Hepatocyte (in vitro differentiated cells): Measurements from ENCODE around the gene ZNF138. TPM values are rescaled to one million over a fixed set of nuclear protein-coding genes. Genes with fewer than 3 reads are reported as not detected.

Experiments used
- DNase-seq: peaks from one replicate; pipeline ENCODE4 v3.0.0-alpha.2; 2016; ENCODE audit warnings: low spot score
- H2AFZ ChIP-seq: fragments of 200-600 bp; sonication (generic); 2 replicates; pipeline ENCODE4 v1.6.0; 2016; ENCODE audit warnings: antibody characterized with exemption, mild to moderate bottlenecking
- H3K27ac ChIP-seq: fragments of 200-600 bp; sonication (generic); 2 replicates; pipeline ENCODE4 v1.5.1; 2016; ENCODE audit warnings: mild to moderate bottlenecking
- H3K27me3 ChIP-seq: fragments of 200-600 bp; sonication (generic); 2 replicates; pipeline ENCODE4 v1.6.1; 2016
- H3K36me3 ChIP-seq: fragments of 200-600 bp; sonication (generic); replicated peaks from 2 replicates; pipeline ENCODE4 v1.5.1; 2016; ENCODE audit warnings: low read depth; ENCODE audit not compliant: insufficient read depth
- H3K4me1 ChIP-seq: fragments of 200-600 bp; sonication (generic); 2 replicates; pipeline ENCODE4 v1.5.1; 2016; ENCODE audit warnings: mild to moderate bottlenecking, moderate library complexity; ENCODE audit not compliant: insufficient read depth
- H3K4me2 ChIP-seq: fragments of 200-600 bp; sonication (generic); 2 replicates; pipeline ENCODE4 v1.6.0; 2016
- H3K4me3 ChIP-seq: fragments of 200-600 bp; sonication (generic); 2 replicates; pipeline ENCODE4 v1.5.1; 2016; ENCODE audit warnings: mild to moderate bottlenecking
- H3K79me2 ChIP-seq: fragments of 200-600 bp; sonication (generic); 2 replicates; pipeline ENCODE4 v1.6.0; 2017; ENCODE audit warnings: mild to moderate bottlenecking
- H3K9me2 ChIP-seq: fragments of 200-600 bp; sonication (generic); replicated peaks from 2 replicates; pipeline ENCODE4 v1.6.0; 2017; ENCODE audit warnings: mild to moderate bottlenecking; ENCODE audit not compliant: insufficient read depth
- H3K9me3 ChIP-seq: fragments of 200-600 bp; sonication (generic); 2 replicates; pipeline ENCODE4 v1.5.1; 2016; ENCODE audit warnings: low read depth, mild to moderate bottlenecking
- H4K20me1 ChIP-seq: fragments of 200-600 bp; sonication (generic); 2 replicates; pipeline ENCODE4 v1.6.0; 2016; ENCODE audit warnings: mild to moderate bottlenecking; ENCODE audit not compliant: insufficient read depth, poor library complexity, severe bottlenecking
- EZH2 ChIP-seq: fragments of 200-600 bp; sonication (generic); IDR thresholded peaks from 2 replicates; pipeline ENCODE4 v1.6.1; 2016; ENCODE audit warnings: antibody characterized with exemption, mild to moderate bottlenecking, borderline replicate concordance
- EZH2phosphoT487 ChIP-seq: fragments of 200-600 bp; sonication (generic); IDR thresholded peaks from one replicate; pipeline ENCODE4 v1.6.1; 2018; ENCODE audit warnings: antibody characterized with exemption, mild to moderate bottlenecking, low read depth, moderate library complexity; ENCODE audit not compliant: unreplicated experiment, severe bottlenecking
- WGBS: methylation state at CpG from one replicate; pipeline ENCODE4 v1.1.6; 2016; ENCODE audit warnings: low lambda C conversion rate; ENCODE audit errors: missing lambda C conversion rate; 5-methylcytosine and 5-hydroxymethylcytosine counted together
- polyA plus RNA-seq: library from polyadenylated mRNA; unstranded; fragments of >200 nt; fragmentation: Nextera tagmentation; extraction: Ambion mirVana; gene quantifications from 2 replicates; pipeline ENCODE4 v1.2.1, GENCODE V29; 2016
- total RNA-seq: library from RNA; depleted of rRNA; stranded (reverse); fragments of >200 nt; gene quantifications from 2 replicates; pipeline ENCODE4 v1.2.3, GENCODE V29; 2014
- TF ChIP-seq, protein P1 (sequence below): fragments of 200-600 bp; sonication (generic); IDR thresholded peaks from 2 replicates; pipeline ENCODE4 v1.5.1; 2016; ENCODE audit warnings: antibody characterized with exemption, mild to moderate bottlenecking; ENCODE audit not compliant: poor library complexity

ZNF138 gene
- total and polyA plus RNA-seq, 2 experiments from 2014 or later = 3.8 to 9.6 TPM

DNA sequence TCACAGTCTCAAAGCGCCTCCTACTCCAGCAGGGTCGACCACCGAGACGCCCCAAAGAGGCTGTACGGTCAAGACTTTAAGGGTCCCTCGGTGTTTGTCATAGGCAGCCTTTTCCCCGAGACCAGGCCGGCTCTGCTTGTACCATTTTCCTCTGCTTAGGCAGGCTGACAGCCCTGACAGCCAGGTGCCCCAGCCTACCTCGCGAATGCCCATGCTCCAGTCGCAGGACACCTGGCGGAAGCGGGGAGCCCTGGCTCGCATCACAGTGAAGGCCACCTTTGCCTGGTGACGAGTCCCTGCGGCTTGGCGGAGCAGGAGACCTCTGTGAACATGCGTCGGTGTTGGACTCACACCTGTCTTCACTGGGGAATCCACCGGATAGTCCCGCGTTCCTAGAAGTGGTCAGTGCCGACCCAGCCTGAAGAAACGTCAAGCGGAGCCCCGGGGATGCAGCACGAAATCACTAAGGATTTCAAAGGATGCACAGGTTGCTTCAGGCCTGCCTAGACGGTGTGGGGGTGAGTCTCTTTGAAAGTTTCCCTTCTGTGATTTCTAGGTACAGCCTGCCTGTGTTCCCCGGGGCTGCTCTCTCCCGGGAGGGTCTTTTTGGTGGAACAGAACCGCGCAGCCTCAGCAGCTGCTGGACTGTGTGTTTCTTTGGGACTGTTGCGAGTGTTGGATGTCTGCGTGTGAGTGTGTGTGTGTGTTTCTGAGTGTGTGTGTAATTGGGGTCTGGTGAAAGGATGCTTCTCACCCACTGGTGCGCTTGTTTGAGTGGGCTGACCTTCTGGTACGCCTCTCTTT is 78.3 kb downstream of the ZNF138 start:
- TF ChIP-seq EZH2 (no peak), EZH2phosphoT487 (no peak)
- TF ChIP-seq, protein P1, sequence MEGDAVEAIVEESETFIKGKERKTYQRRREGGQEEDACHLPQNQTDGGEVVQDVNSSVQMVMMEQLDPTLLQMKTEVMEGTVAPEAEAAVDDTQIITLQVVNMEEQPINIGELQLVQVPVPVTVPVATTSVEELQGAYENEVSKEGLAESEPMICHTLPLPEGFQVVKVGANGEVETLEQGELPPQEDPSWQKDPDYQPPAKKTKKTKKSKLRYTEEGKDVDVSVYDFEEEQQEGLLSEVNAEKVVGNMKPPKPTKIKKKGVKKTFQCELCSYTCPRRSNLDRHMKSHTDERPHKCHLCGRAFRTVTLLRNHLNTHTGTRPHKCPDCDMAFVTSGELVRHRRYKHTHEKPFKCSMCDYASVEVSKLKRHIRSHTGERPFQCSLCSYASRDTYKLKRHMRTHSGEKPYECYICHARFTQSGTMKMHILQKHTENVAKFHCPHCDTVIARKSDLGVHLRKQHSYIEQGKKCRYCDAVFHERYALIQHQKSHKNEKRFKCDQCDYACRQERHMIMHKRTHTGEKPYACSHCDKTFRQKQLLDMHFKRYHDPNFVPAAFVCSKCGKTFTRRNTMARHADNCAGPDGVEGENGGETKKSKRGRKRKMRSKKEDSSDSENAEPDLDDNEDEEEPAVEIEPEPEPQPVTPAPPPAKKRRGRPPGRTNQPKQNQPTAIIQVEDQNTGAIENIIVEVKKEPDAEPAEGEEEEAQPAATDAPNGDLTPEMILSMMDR = no peak
- WGBS = 92% methylated on average over 36 of the region's 36 CpGs
- Histone ChIP-seq H3K27ac (no peak overlapping the region), H3K4me2 (no peak overlapping the region), H3K4me3 (no peak overlapping the region), H3K27me3 (no peaks in the 10 kb centered on the region), H3K9me3 (no peaks in the 10 kb centered on the region), H3K9me2 (no peaks in the 10 kb centered on the region), H3K4me1 (no peaks in the 10 kb centered on the region), H4K20me1 (no peaks in the 10 kb centered on the region), H3K36me3 (no peaks in the 10 kb centered on the region), H2AFZ (no peak overlapping the region), H3K79me2 (no peaks in the 10 kb centered on the region)
- peak; percentile 1 for DNase-seq

DNA sequence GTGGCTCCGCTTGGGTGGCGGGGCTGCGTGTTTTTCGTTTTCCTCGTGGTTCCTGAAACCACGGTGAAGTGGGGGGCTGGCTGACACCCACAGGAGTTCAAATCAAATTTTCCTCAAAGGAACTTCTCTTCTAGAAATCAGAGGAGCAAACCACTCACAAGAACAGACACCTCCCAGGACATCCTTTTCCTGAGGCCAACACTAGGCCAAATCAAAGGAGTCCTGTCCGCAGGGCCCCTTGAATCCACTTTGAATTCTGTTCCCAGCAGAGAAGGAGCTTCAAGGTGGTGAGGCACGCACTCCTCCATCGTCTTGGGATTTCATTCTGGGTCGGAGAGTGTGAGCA is 78.9 kb downstream of the ZNF138 start:
- Histone ChIP-seq H3K9me2 (no peaks in the 10 kb centered on the region), H3K27ac (no peak overlapping the region), H3K36me3 (no peaks in the 10 kb centered on the region), H3K9me3 (no peaks in the 10 kb centered on the region), H4K20me1 (no peaks in the 10 kb centered on the region), H3K27me3 (no peaks in the 10 kb centered on the region), H3K79me2 (no peaks in the 10 kb centered on the region), H3K4me2 (no peak overlapping the region), H3K4me1 (no peaks in the 10 kb centered on the region), H2AFZ (no peak overlapping the region), H3K4me3 (no peak overlapping the region)
- WGBS = 88% methylated on average over 10 of the region's 10 CpGs
- DNase-seq = no peak
- TF ChIP-seq EZH2 (no peak), EZH2phosphoT487 (no peak)
- TF ChIP-seq, protein P1 = no peak

DNA sequence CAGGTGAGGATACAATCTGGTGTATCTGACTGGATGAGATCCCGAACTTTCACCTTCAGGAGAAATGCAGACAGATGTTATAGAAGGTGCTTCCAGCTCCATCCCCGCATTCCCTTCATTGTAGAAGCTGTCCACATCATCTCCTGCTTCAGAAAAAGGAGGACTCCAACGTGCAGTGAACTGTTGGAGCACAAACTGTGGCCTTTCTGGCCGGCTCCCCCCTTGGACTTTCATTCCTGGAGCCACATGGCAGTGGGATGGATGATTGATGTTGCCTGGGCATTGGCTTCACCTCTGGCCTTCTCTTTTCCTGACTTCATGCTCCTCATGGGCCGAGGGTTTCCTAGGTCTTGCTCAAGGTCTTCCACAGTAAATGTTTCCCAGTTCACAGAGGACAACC is 79.3 kb downstream of the ZNF138 start:
- Histone ChIP-seq H3K4me3 (no peak overlapping the region), H3K79me2 (no peaks in the 10 kb centered on the region), H3K27ac (no peak overlapping the region), H3K27me3 (no peaks in the 10 kb centered on the region), H3K9me2 (no peaks in the 10 kb centered on the region), H3K4me1 (no peaks in the 10 kb centered on the region), H3K4me2 (no peak overlapping the region), H3K36me3 (no peaks in the 10 kb centered on the region), H3K9me3 (no peaks in the 10 kb centered on the region), H4K20me1 (no peaks in the 10 kb centered on the region), H2AFZ (no peak overlapping the region)
- peak; percentile 1 for DNase-seq
- 53% methylated on average over 5 of the region's 5 CpGs for WGBS
- TF ChIP-seq, protein P1 = no peak

DNA sequence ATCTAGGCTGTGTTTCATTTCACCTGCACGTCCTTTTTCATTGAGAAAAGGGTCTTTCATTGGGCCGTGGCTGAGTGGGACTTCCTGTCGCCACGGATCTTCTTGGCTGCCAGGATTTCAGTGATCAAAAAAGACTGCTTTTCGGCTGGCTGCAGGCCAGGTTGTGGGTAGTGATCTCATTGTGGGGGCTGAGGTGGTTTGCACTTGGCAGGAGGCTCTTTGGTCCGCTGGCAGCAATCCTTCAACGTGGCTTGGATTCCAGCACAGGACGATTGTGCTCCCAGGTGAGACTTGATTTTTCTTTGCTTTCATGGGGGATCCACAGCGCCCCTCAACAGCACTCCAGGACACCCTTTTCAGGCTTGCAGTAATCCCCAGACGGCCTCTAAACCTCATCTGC is 79.9 kb downstream of the ZNF138 start:
- no peak overlapping the region for H3K4me2 ChIP-seq
- no peak for TF ChIP-seq EZH2phosphoT487
- no peak for TF ChIP-seq EZH2
- TF ChIP-seq, protein P1 = no peak
- H3K36me3 ChIP-seq = no peaks in the 10 kb centered on the region
- H3K9me2 ChIP-seq = no peaks in the 10 kb centered on the region
- H4K20me1 ChIP-seq = no peaks in the 10 kb centered on the region
- no peaks in the 10 kb centered on the region for H3K27me3 ChIP-seq
- H2AFZ ChIP-seq = no peak overlapping the region
- DNase-seq = no peak
- H3K4me1 ChIP-seq = no peaks in the 10 kb centered on the region
- no peaks in the 10 kb centered on the region for H3K79me2 ChIP-seq
- no peaks in the 10 kb centered on the region for H3K9me3 ChIP-seq
- H3K4me3 ChIP-seq = no peak overlapping the region
- WGBS = 74% methylated on average over 10 of the region's 10 CpGs
- no peak overlapping the region for H3K27ac ChIP-seq
